ENCODE results near the gene LTA4H.

- TF ChIP-seq CTCF (IDR thresholded peaks at IDR 0.05), result no peak
- TF ChIP-seq POLR2A (IDR thresholded peaks at IDR 0.05), result no peak
These were observed 9.9 kb downstream of the LTA4H start for GRCh38 chr12:96025518-96025917.

Data from esophagus squamous epithelium (tissue), 4 donors.